Fibroblast of skin of back (primary cell): ENCODE results near the gene SAYSD1.

ENCODE experiments used
- DNase-seq: peaks from one replicate; pipeline ENCODE4 v3.0.0-alpha.2; 2013

The SAYSD1 gene

DNA sequence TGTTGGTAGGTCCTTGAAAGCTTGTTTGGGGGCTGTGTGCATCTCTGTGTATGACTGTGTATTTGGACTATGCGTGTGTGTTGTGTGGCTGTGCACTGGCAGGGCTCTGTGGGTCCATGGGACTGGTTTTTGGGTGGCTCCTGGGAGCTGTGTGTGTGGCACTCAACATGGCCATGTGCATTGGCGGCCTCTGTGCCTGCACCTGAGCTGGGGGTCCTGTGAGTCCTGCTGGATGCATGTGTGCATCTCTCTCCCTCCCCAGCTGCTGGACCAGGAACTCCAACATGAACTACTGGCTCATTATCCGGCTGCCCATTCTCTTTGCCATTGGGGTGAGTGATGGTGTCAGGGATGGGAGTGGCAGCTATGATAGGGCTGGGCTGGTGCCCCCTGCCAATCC, 36.3 kb downstream of the SAYSD1 start:
- no peak for DNase-seq

- DNase-seq: no peak
Measured at GRCh38 chr6:39077882-39078594, 36.9 kb downstream of the SAYSD1 start.

DNA sequence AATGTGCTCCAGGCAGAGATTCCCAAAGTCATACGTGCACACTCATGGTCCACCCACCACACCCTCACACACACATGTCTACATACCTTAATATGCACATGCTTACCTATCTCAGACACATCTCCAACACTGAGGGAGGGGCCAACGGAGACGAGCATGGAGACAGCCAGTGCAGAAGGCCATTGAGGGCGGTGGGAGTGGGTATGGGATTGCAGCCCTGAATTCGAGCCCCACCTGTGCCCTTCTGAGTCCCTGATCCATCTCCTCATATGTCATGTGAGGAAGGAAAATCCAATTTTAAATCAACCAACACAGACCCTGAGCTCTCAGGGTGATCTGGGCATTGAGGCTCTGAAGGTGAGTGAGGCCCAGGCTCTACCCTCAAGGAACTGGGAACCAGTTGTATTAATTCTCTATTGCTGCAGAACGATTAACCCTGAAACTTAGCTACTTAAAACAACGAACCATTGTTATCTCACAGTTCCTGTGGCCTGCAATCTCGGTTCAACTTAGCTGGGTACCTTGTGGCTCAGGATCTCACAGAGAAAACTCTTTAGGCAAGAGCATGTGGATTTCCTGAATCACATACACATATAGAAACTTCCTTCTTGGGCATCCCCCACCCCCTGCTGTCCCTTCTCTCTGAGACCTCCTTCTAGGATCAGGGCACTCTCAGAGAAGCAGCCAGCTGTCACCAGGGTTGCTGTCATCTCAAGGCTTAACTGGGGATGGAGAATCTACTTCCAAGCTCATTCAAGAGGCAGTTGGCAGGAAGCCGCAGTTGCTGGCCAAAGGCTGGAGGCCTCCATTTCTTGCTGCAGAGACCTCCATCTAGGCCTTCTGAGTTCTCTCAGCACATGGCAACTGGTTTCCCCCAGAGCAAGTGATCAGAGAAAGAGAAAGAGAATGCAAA, 38.1 kb downstream of the SAYSD1 start:
- DNase-seq: no peak

- no peak for DNase-seq
Measured at GRCh38 chr6:39075807-39076622, 39.0 kb downstream of the SAYSD1 start.

GRCh38 chr6:39075010-39075686, 39.8 kb downstream of the SAYSD1 start:
- no peak for DNase-seq

- DNase-seq: no peak
Measured at GRCh38 chr6:39074486-39074885, 40.5 kb downstream of the SAYSD1 start.

DNA sequence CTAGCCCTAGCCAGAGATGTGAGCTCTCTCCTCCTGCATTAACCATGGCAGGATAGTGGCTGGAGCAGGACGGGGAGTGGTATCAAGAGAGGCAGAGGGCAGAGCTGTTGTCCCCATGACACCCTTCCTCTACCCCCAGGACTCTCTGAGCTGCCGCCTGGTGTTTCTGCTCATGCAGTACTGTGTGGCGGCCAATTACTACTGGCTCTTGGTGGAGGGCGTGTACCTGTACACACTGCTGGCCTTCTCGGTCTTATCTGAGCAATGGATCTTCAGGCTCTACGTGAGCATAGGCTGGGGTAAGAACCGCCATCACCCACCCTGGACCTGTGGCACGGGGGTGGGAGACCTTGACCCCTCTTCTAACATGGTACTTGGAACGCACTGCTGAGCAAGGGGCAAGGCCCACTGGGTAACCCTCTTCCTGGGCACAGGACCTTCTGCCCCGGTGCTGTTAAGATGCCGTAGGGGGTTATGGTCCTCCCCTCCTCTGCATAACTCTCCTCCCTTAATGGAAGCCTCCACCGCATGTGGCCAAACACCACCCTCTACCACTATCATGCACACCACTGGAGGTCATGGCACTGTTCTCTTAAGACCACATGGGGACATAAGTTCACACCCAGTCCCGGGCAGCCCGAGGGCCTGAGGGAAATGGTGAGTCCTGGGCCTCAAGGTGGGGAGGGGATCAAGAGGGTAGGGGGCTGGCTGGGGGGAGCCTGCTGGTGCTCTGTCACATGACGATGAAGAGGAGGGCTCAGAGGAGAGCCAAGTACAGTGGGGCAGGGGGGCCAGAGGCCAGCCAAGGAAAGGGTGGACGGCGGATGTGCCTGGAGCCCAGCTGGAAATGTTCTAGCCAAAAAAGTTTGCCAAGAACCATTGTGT, 41.3 kb downstream of the SAYSD1 start:
- no peak for DNase-seq

- DNase-seq: no peak
Measured at GRCh38 chr6:39072830-39073229, 42.2 kb downstream of the SAYSD1 start.

DNA sequence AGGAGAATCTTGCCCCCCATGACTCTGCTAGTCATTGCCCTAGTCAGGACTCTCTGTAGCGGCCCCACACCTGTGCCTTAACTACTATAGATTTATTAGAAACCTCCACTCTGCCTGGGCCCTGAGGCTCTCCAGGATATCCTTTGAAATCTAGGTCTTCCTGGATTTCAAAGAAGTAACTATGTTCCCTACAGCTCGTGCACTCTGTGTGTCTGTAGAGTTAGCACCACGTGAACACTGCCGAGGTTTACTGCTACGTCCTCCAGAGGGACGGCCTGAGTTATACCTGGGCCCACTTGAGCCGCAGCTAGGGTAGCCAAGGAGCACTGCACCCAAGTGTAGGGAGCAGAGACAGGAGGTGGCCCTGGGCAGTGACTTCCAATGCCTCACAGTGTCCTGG, 46.6 kb downstream of the SAYSD1 start:
- DNase-seq: no peak

DNA sequence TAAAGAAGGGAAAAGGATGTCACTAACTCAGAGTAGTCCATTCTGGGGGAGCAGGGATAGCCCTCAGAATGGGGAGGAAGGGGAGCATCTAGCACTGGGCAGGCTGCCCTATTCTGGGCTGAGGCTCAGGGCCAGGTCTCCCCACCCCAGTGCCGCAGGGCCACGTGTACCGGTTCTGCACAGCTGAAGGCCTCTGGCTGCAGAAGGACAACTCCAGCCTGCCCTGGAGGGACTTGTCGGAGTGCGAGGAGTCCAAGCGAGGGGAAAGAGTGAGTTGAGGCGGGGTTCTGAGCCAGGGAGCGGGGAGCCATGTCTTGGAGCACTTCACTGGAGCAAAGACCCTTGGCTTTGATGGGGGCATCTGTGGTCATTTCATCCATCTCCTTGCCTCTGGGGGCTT, 49.4 kb downstream of the SAYSD1 start:
- no peak for DNase-seq

- no peak for DNase-seq
Measured at GRCh38 chr6:39063526-39063925, 51.5 kb downstream of the SAYSD1 start.

- DNase-seq: no peak
Measured at GRCh38 chr6:39062014-39062740, 52.8 kb downstream of the SAYSD1 start.

GRCh38 chr6:39061588-39061987, 53.4 kb downstream of the SAYSD1 start:
- DNase-seq: no peak

DNA sequence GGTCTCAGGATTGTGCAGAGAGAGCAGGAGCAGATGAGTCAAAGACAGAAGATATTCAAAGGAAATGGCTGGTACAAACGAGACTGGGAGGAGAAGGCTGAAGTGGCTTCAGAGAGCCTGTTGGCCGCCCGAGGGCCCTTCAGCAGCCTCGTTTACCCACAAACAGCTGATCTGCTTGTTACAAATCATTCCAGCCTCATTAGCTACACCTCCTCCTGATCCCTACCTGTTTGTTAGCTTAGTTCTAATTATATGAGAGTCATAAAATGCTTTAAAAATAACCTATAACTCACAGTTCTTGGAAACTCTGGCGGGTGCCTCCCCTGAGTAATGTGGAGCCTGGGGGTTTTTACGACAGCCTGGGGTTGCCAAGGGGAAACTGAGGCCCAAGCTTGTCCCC, 53.8 kb downstream of the SAYSD1 start:
- no peak for DNase-seq

DNA sequence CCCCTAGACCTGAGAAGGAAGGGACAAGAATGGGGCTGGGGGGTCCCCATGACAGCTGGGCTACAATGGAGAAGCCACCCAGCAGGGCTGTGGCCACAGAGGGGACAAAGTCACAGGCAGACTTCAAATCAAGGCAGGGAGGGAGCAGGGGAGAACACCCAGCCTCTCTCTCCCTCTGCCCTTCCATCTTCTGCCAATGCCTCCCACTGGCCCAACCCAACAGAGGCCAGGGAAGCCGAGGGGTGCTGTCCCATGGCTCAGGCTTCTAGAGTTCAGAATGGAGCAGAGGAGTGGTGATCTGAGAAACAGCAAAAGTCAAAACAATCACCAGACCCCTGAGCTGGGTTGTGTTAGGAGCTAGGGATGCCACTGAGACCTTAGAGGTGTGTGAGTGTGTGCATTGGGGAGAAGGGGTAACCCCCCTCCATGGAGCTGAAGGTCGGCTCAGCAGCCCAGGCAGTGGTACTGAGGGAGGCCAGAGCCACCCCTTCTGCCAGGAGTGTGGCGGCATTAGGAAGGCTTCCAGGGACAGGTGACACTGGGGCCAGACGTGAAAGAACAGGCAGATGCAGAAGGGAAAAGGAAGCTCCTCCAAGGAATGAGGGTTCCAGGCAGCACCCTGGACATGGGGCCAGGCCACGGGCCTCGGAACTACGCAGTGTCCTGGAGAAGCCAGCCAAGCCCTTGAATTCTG, 54.4 kb downstream of the SAYSD1 start:
- no peak for DNase-seq

GRCh38 chr6:39059496-39060310, 55.3 kb downstream of the SAYSD1 start:
- no peak for DNase-seq

DNA sequence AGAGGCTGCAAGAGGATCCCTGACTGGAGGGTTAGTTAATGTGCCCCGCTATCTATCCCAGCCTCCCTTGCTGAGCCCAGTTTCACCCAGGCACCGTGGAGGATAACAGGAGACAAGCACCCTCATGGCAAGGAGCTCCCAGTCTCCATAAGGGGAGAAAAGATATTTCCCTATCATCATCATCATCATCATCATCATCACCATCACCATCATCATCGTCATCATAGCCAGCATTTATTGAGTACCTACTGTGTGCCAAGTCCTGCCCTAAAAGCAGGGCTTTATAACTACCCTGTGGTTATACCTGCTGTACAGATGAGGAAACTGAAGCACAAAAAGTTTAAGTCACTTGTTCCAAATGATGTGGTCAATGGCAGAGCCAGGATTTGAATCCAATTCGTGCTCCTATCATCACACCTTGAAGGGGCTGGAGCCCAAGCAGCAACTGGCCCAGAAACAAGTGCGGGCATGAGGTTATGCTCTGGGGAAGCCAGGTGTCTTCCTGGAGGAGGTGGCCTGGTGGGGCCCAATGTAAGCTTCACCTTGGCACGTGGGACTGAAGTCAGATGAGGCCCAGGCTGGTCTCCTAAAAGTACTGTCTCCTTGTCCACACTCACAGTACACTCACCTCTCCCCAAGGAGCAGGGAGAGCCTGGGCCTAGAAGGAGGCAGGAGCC, 56.4 kb downstream of the SAYSD1 start:
- no peak for DNase-seq
